ENCODE measurements around the gene ITFG1. TPM values are rescaled to one million over a fixed set of nuclear protein-coding genes. Genes with fewer than 3 reads are reported as not detected.
"Not testable (repeated sequence)": the region's sequence is repeated elsewhere in the genome, so short reads cannot be mapped to it uniquely, and the experiment has no call there.

The ITFG1 gene
- total RNA-seq, 1 donor from 2014 or later = 26.1 TPM

DNA sequence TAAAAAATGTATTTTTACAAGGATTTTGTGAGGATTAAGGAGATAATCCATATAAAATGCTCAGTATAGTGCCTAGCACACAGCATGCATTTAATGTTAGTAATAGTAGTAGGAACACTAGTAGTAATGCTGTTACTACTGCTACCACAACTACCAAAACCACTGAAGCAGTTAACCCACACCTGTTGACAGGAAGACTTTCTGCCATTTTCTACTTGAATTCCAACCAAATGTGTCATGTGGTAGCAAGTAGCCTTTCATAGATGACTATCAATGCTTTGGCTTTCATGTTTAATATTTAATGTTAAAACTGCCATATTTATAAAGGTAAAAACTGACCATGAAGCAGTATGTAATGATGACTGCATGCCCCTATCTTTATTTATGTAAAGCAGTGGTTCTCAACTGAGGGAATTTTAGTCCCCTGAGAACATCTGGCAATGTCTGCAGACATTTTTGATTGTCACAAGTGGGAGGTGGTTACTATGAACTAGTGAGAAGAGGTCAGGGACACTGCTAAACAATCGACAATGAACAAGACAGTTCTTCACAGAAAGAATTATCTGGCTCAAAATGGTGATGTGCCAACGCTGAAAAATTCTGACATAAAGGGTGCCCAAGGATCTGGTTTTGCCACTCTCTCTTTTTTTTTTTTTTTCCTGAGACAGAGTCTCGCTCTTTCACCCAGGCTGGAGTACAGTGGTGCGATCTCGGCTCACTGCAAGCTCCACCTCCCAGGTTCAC lies 89.4 kb downstream of the ITFG1 start:
- Mint-ChIP-seq H3K36me3 (ENCODE audit: low read depth) (peaks cover 16% of the 10 kb centered on the region), H3K9me3 (peaks cover 7% of the 10 kb centered on the region), H3K27ac (no peak overlapping the region), H3K4me1 (no peaks in the 10 kb centered on the region), H3K27me3 (no peaks in the 10 kb centered on the region), H3K4me3 (no peak overlapping the region)
- no peak for DNase-seq
- intact Hi-C loops (cut with micrococcal nuclease) = no loop called here

DNA sequence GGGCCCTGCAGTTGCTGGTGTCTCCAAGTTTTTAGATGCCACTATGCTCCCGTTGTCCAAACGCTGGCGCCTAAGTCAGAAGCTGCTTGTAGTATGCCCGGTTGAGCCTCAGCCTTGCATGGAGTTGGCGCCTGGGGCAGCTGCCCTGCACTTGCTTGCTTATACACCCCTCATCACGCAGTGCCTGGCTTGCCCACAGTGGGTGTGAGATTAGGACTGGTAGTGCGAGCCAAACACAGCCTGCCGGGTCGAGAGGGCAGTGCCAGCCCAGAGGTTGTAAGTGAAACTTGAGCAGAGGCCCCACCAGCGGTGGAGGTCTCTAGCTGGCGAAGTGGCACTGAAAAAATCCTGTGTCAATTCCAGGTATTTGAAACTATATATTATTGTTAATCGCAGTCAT lies 90.3 kb downstream of the ITFG1 start:
- intact Hi-C loops (cut with micrococcal nuclease) = no loop called here
- DNase-seq = no peak
- Mint-ChIP-seq H3K4me1 (no peaks in the 10 kb centered on the region), H3K4me3 (no peak overlapping the region), H3K9me3 (peaks cover 7% of the 10 kb centered on the region), H3K36me3 (ENCODE audit: low read depth) (peaks cover 16% of the 10 kb centered on the region), H3K27ac (no peak overlapping the region), H3K27me3 (no peaks in the 10 kb centered on the region)

DNA sequence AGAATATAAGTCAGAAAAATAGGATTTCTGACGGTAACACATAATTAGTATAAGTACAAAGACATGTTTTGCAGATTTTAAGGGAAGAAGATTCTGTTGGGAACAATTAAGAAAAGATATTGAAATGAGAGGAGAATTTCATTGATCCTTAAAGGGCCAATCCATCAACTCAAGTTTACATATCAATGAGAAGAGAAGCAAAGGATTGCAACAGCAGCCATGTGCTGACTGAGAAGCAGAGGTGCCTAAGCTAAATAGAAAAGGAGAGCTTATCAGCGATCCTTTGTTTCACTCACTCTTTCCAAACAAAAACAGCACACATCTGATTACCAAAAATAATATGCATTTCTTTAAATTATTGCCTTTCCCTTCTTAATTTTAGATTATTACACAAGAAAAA lies 94.6 kb downstream of the ITFG1 start:
- no peak overlapping the region for H3K4me3 Mint-ChIP-seq
- no peak for DNase-seq
- H3K27ac Mint-ChIP-seq = no peak overlapping the region
- intact Hi-C loops (cut with micrococcal nuclease) = no loop called here
- H3K9me3 Mint-ChIP-seq = peaks cover 3% of the 10 kb centered on the region
- H3K27me3 Mint-ChIP-seq = no peaks in the 10 kb centered on the region
- H3K36me3 Mint-ChIP-seq (ENCODE audit: low read depth) = peaks cover 10% of the 10 kb centered on the region
- H3K4me1 Mint-ChIP-seq = no peaks in the 10 kb centered on the region

DNA sequence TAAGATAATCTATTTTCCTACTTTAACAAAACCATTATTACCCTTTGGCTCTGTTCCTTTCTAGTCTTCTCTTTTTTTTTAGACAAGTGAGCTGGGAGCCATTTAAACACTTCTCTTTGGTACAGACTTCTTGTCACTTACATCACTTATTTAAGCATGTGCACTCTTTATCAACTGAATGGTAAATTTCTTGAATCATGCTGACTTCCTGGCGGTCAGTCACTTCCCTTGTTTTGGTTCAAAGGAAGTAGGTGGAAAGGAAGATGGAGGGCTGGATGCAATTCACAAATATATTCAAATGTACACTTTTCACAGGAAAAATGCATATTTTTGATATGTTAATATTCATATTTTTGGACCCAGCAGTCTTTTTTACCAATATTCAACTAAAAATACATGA lies 97.1 kb downstream of the ITFG1 start:
- no peaks in the 10 kb centered on the region for H3K9me3 Mint-ChIP-seq
- H3K4me3 Mint-ChIP-seq = no peak overlapping the region
- peaks cover 4% of the 10 kb centered on the region for H3K36me3 Mint-ChIP-seq (ENCODE audit: low read depth)
- DNase-seq = no peak
- H3K27ac Mint-ChIP-seq = peak overlapping the region; percentile 65
- intact Hi-C loops (cut with micrococcal nuclease) = no loop called here
- no peaks in the 10 kb centered on the region for H3K4me1 Mint-ChIP-seq
- H3K27me3 Mint-ChIP-seq = no peaks in the 10 kb centered on the region

DNA sequence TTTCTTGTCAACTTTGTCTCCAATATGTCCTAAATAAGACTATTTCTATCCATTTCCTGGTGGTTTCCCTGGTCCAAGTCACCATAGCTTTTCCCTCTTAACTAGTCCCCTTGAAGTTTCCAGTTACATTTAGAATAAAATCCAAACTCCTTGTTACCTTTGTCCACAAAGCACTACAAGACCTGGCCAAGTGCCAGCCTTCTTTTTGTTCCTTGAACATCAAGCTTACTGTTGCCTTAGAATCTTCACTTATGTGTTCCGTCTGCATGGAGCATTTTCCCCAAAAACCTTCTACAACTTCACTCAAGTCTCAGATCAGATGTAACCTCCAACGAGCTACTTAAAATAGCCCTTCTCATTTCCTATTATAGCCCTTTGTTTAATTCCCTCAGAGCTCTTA lies 101.4 kb downstream of the ITFG1 start:
- H3K4me3 Mint-ChIP-seq = no peak overlapping the region
- H3K27ac Mint-ChIP-seq = no peak overlapping the region
- H3K4me1 Mint-ChIP-seq = no peaks in the 10 kb centered on the region
- H3K27me3 Mint-ChIP-seq = no peaks in the 10 kb centered on the region
- peaks cover 8% of the 10 kb centered on the region for H3K9me3 Mint-ChIP-seq
- DNase-seq = no peak
- intact Hi-C loops (cut with micrococcal nuclease) = no loop called here
- H3K36me3 Mint-ChIP-seq (ENCODE audit: low read depth) = peaks cover 8% of the 10 kb centered on the region

DNA sequence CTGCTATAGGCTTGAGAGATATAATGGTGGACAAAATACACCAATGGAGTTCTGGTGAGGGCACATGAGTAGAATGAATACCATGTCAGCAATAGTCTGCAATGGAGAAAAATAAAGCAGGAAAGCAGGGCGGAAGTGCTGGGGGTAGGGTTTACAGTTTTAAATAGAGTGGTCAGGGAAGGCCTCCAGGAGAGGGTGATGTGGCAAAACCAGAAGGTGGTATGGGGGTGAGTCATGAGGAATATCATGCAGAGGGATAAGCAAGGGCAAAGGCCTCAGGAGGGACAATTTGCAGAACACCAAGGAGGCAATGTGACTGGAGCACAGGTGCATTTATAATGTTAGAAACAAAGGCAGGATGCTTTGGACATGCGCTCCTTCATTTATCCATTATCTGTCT lies 102.0 kb downstream of the ITFG1 start:
- H3K27ac Mint-ChIP-seq = no peak overlapping the region
- intact Hi-C loops (cut with micrococcal nuclease) = no loop called here
- no peak overlapping the region for H3K4me3 Mint-ChIP-seq
- peaks cover 8% of the 10 kb centered on the region for H3K9me3 Mint-ChIP-seq
- peaks cover 8% of the 10 kb centered on the region for H3K36me3 Mint-ChIP-seq (ENCODE audit: low read depth)
- H3K27me3 Mint-ChIP-seq = no peaks in the 10 kb centered on the region
- H3K4me1 Mint-ChIP-seq = no peaks in the 10 kb centered on the region
- DNase-seq = no peak

DNA sequence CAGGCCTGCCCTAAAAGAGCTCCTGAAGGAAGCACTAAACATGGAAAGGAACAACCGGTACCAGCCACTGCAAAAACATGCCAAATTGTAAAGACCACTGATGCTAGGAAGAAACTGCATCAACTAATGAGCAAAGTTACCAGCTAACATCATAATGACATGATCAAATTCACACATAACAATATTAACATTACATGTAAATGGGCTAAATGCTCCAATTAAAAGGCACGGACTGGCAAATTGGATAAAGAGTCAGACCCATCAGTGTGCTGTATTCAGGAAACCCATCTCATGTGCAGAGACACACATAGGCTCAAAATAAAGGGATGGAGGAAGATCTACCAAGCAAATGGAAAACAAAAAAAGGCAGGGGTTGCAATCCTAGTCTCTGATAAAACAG lies 111.8 kb downstream of the ITFG1 start:
- intact Hi-C loops (cut with micrococcal nuclease); H3K27me3 Mint-ChIP-seq; H3K27ac Mint-ChIP-seq; H3K4me1 Mint-ChIP-seq; H3K4me3 Mint-ChIP-seq; DNase-seq: not testable (repeated sequence)
- peaks cover 22% of the 10 kb centered on the region for H3K36me3 Mint-ChIP-seq (ENCODE audit: low read depth)
- H3K9me3 Mint-ChIP-seq = peaks cover 40% of the 10 kb centered on the region

DNA sequence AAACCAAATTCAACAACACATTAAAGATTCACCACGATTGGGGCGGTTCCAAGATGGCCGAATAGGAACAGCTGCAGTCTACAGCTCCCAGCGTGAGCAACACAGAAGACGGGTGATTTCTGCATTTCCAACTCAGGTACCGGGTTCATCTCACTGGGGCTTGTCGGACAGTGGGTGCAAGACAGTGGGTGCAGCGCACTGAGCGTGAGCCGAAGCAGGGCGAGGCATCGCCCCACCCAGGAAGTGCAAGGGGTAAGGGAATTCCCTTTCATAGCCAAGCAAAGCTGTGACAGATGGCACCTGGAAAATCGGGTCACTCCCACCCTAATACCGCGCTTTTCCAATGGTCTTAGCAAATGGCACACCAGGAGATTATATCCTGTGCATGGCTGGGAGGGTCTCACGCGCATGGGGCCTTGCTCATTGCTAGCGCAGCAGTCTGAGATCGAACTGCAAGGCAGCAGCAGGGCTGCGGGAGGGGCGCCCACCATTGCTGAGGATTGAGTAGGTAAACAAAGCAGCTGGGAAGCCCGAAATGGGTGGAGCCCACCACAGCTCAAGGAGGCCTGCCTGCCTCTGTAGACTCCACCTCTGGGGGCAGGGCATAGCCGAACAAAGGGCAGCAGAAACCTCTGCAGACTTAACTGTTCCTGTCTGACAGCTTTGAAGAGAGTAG lies 113.7 kb downstream of the ITFG1 start:
- Mint-ChIP-seq H3K36me3 (ENCODE audit: low read depth) (peaks cover 17% of the 10 kb centered on the region), H3K9me3 (peaks cover 40% of the 10 kb centered on the region)
- H3K4me1 Mint-ChIP-seq; H3K27me3 Mint-ChIP-seq; DNase-seq; H3K27ac Mint-ChIP-seq; intact Hi-C loops (cut with micrococcal nuclease); H3K4me3 Mint-ChIP-seq: not testable (repeated sequence)

DNA sequence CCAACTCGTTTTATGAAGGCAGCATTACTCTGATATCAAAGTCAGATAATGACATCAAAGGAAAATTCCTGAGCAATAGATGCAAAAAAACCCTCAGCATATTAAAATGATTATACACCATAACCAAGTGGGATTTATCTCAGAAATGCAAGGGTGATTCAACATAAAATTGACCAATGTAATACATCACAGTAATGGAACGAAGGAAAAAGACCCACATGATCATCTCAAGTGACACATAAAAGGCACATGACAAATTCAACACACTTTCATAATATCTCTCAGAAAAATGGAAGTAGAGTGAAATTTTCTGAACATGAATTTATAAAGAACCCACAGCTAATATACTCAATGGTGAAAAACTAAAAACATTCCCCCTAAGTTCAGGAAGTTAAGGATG lies 118.8 kb downstream of the ITFG1 start:
- peaks cover 16% of the 10 kb centered on the region for H3K36me3 Mint-ChIP-seq (ENCODE audit: low read depth)
- no peaks in the 10 kb centered on the region for H3K27me3 Mint-ChIP-seq
- intact Hi-C loops (cut with micrococcal nuclease) = no loop called here
- no peaks in the 10 kb centered on the region for H3K4me1 Mint-ChIP-seq
- no peak for DNase-seq
- no peak overlapping the region for H3K4me3 Mint-ChIP-seq
- H3K9me3 Mint-ChIP-seq = peaks cover 25% of the 10 kb centered on the region
- H3K27ac Mint-ChIP-seq = no peak overlapping the region

DNA sequence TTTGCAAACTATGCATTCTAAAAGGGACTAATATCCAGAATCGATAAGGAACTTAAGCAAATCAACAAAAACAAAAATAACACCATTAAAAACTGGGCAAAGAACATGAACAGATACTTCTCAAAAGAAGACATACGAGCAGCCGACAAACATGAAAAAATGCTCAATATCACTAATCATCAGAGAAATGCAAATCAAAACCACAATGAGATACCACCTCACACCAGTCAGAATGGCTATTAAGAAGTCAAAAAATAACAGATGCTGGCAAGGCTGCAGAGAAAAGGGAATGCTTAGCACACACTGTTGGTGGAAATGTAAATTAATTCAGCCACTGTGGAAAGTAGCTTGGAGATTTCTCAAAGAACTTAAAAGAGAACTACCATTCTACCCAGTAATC lies 130.3 kb downstream of the ITFG1 start:
- DNase-seq; H3K27ac Mint-ChIP-seq; H3K36me3 Mint-ChIP-seq (ENCODE audit: low read depth); H3K27me3 Mint-ChIP-seq; H3K4me1 Mint-ChIP-seq; H3K4me3 Mint-ChIP-seq; intact Hi-C loops (cut with micrococcal nuclease); H3K9me3 Mint-ChIP-seq: not testable (repeated sequence)

DNA sequence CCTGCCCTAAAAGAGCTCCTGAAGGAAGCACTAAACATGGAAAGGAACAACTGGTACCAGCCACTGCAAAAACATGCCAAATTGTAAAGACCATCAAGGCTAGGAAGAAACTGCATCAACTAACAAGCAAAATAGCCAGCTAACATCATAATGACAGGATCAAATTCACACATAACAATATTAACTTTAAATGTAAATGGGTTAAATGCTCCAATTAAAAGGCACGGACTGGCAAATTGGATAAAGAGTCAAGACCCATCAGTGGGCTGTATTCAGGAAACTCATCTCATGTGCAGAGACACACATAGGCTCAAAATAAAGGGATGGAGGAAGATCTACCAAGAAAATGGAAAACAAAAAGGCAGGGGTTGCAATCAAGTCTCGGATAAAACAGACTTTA lies 136.6 kb downstream of the ITFG1 start:
- H3K9me3 Mint-ChIP-seq; DNase-seq; H3K4me1 Mint-ChIP-seq; intact Hi-C loops (cut with micrococcal nuclease); H3K27ac Mint-ChIP-seq; H3K36me3 Mint-ChIP-seq (ENCODE audit: low read depth); H3K4me3 Mint-ChIP-seq; H3K27me3 Mint-ChIP-seq: not testable (repeated sequence)

DNA sequence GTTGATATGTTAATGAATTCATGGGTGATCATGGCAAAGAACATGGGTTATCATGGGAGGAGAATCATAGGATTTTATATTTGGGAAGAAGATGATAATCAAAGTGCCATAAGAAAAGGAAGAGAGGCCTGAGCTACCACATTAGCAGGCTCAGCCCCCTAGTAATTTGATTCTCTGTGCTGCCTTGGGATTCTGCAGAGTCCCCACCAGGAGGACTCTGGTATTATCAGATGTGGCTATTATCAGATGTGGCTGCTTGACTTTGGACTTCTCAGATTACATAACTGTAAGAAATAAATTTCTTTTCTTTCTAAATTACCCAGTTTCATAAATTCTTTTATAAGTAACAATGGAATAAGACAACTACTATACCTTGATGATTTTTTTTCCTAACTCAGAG lies 137.6 kb downstream of the ITFG1 start:
- H3K4me1 Mint-ChIP-seq = no peaks in the 10 kb centered on the region
- no peak overlapping the region for H3K4me3 Mint-ChIP-seq
- H3K36me3 Mint-ChIP-seq (ENCODE audit: low read depth) = no peaks in the 10 kb centered on the region
- H3K9me3 Mint-ChIP-seq = peaks cover 8% of the 10 kb centered on the region
- DNase-seq = no peak
- no peaks in the 10 kb centered on the region for H3K27me3 Mint-ChIP-seq
- no peak overlapping the region for H3K27ac Mint-ChIP-seq
- intact Hi-C loops (cut with micrococcal nuclease) = no loop called here

DNA sequence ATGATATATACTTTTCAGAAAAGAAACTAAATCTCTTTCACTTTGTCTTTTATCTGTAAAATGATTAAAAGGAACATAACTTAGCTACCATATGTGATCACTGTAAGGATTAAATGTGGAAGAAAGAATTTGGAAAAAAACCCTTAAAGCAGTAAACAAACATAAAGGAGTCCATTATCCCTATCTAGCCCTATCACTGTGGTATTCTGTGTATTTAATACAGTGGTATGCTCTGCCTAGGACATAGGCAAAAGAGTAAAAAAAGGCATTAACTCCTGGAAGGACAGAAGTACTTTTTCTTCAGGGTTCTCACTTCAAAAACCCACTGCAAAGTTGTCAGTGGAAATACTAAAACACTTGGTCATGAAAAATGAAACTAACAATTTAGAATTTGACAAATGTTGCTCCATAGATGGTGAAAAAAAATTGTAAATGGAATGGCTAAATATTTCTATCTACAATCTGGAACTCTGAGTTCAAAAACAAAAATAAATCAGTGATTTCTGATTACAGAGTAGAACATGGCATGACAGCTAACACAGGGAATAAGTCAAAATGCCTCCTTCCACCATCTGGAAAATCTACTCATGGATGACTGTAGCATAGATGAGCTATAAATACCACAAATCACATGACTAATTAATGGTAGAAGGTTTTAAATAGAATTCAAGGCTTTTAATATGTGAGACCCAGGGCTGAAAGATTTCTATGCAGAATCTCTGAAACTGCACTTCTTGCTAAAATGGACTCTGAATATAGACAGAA lies 140.1 kb downstream of the ITFG1 start:
- Mint-ChIP-seq H3K27ac (no peak overlapping the region), H3K9me3 (peaks cover 4% of the 10 kb centered on the region), H3K4me3 (no peak overlapping the region), H3K27me3 (no peaks in the 10 kb centered on the region), H3K4me1 (no peaks in the 10 kb centered on the region), H3K36me3 (ENCODE audit: low read depth) (no peaks in the 10 kb centered on the region)
- intact Hi-C loops (cut with micrococcal nuclease) = no loop called here
- DNase-seq = no peak

DNA sequence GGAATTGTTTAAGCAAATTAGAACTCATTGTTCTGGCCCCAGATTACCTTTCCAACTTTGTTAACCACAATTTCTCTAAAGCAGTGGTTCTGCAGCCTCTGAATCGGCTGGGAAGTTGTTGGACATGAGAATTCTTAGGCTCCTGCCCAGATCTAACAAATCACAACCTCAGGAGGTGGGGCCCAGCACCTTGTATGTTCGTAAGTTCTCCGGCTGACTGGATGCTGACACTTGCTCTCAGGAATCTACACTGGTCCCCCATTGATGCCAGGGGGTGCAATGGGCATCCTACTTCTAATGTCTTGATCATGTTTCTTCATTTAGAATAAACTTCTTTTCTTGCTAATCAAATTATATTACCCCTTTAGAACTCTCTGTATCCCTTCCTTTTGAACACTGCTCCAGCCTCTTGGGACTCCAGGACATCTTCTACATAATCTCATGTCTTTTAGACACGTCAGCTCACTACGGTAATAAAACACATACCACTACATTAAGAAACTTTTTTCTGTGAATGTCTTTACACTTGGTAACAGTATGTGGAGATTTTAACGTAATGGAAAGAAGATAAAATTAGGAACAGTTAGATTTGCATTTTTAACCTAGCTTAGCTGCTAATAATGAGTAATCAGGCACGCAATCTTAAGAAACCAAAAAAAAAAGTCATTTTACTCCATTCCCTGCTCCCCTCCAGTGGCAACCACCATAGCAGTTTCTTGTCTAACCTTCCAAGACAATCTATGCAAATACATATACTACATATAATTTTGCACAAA lies 143.2 kb downstream of the ITFG1 start:
- Mint-ChIP-seq H3K4me3 (no peak overlapping the region), H3K4me1 (no peaks in the 10 kb centered on the region), H3K36me3 (ENCODE audit: low read depth) (no peaks in the 10 kb centered on the region), H3K27me3 (no peaks in the 10 kb centered on the region), H3K27ac (no peak overlapping the region), H3K9me3 (no peaks in the 10 kb centered on the region)
- intact Hi-C loops (cut with micrococcal nuclease) = no loop called here
- no peak for DNase-seq
